HepG2 (cell line): Measurements from ENCODE around the gene RRP12. TPM values are rescaled to one million over a fixed set of nuclear protein-coding genes. Genes with fewer than 3 reads are reported as not detected.
A peak's percentile ranks its signal among the peaks of the same experiment; 100 is the strongest.

ENCODE experiments used
- ARID2 ChIP-seq: sonication (generic); formaldehyde crosslinking; IDR thresholded peaks from 2 replicates; pipeline ENCODE4 v1.8.1; 2022; ENCODE audit warnings: mild to moderate bottlenecking, missing genetic modification reagents, borderline replicate concordance
- CBX1 ChIP-seq: IDR thresholded peaks from one replicate; pipeline ENCODE4 v1.6.1; 2016; ENCODE audit warnings: antibody characterized with exemption, low read depth
- GTF2F1 ChIP-seq: fragments of 150-350 bp; IDR thresholded peaks from 2 replicates; pipeline ENCODE4 v1.6.1; 2014; ENCODE audit warnings: low read length
- HNRNPH1 ChIP-seq: fragments of 200-400 bp; formaldehyde crosslinking; optimal IDR thresholded peaks from 2 replicates; pipeline ENCODE3; 2017; ENCODE audit warnings: mild to moderate bottlenecking, low read depth, low read length
- HOXA5 ChIP-seq: sonication (generic); formaldehyde crosslinking; IDR thresholded peaks from 2 replicates; pipeline ENCODE4 v1.4.0; 2020; ENCODE audit warnings: missing genetic modification reagents
- PLRG1 ChIP-seq: fragments of 450-650 bp; conservative IDR thresholded peaks from 2 replicates; pipeline ENCODE4 v1.6.1; 2016
- SP2 ChIP-seq: sonication (generic); formaldehyde crosslinking; IDR thresholded peaks from 2 replicates; pipeline ENCODE4 v1.5.1; 2020; ENCODE audit warnings: mild to moderate bottlenecking, missing genetic modification reagents
- SP5 ChIP-seq: IDR thresholded peaks from 2 replicates; pipeline ENCODE4 v1.6.1; 2016; ENCODE audit warnings: low read depth, borderline replicate concordance
- SPEN ChIP-seq: sonication (generic); formaldehyde crosslinking; IDR thresholded peaks from 2 replicates; pipeline ENCODE4 v1.5.1; 2020; ENCODE audit warnings: low read depth, mild to moderate bottlenecking, missing genetic modification reagents
- ZNF136 ChIP-seq: sonication (generic); formaldehyde crosslinking; IDR thresholded peaks from 2 replicates; pipeline ENCODE4 v1.8.1; 2022; ENCODE audit warnings: low read depth, mild to moderate bottlenecking, moderate library complexity, missing genetic modification reagents
- ZNF138 ChIP-seq: sonication (generic); formaldehyde crosslinking; IDR thresholded peaks from 2 replicates; pipeline ENCODE4 v1.5.0; 2020; ENCODE audit warnings: mild to moderate bottlenecking, low read depth, missing genetic modification reagents
- ZNF224 ChIP-seq: sonication (generic); formaldehyde crosslinking; IDR thresholded peaks from 2 replicates; pipeline ENCODE4 v1.5.0; 2020; ENCODE audit warnings: mild to moderate bottlenecking, missing genetic modification reagents
- ZNF33B ChIP-seq: sonication (generic); formaldehyde crosslinking; IDR thresholded peaks from 2 replicates; pipeline ENCODE4 v1.5.1; 2020; ENCODE audit warnings: mild to moderate bottlenecking, missing genetic modification reagents
- ZNF879 ChIP-seq: sonication (generic); formaldehyde crosslinking; IDR thresholded peaks from 2 replicates; pipeline ENCODE4 v1.8.1; 2023; ENCODE audit warnings: missing genetic modification reagents
- polyA plus RNA-seq, 8 experiments: library from polyadenylated mRNA; depleted of rRNA in 3 of 8; stranded (reverse) in 7 of 8; unstranded in 1 of 8; fragments of >200 nt; fragmentation: Illumina TruSeq in 4 of 8; extraction: Trizol in 4 of 8; gene quantifications; 2 replicates each; pipeline versions ENCODE4 v1.2.1 to v1.2.3, GENCODE V29; 2011 to 2016; ENCODE audit warnings: low read depth in 4 of 8, missing spikeins in 1 of 8, mixed read lengths in 1 of 8; ENCODE audit not compliant: insufficient read depth in 1 of 8
- total RNA-seq, 5 experiments: library from RNA; depleted of rRNA; stranded (reverse); fragments of >200 nt; fragmentation: Illumina TruSeq; extraction: Trizol; gene quantifications; 2 replicates each; pipeline ENCODE4 v1.2.3, GENCODE V29; 2016; ENCODE audit warnings: low read depth in 1 of 5
- TF ChIP-seq, protein P1 (sequence below): IDR thresholded peaks from 2 replicates; pipeline ENCODE4 v1.6.1; 2012; ENCODE audit warnings: inconsistent platforms
- TF ChIP-seq, protein P2 (sequence below): sonication (generic); formaldehyde crosslinking; IDR thresholded peaks from 2 replicates; pipeline ENCODE4 v1.5.1; 2020; ENCODE audit warnings: mild to moderate bottlenecking, missing genetic modification reagents, moderate library complexity
- TF ChIP-seq, protein P3 (sequence below): sonication (generic); formaldehyde crosslinking; IDR thresholded peaks from 2 replicates; pipeline ENCODE4 v1.4.0; 2020; ENCODE audit warnings: missing genetic modification reagents
- TF ChIP-seq, protein P4 (sequence below): IDR thresholded peaks from 2 replicates; pipeline ENCODE4 v1.6.1; 2016; ENCODE audit warnings: low read depth, borderline replicate concordance
- TF ChIP-seq, protein P5 (sequence below): sonication (generic); formaldehyde crosslinking; IDR thresholded peaks from 2 replicates; pipeline ENCODE4 v1.4.0; 2020; ENCODE audit warnings: missing genetic modification reagents
- TF ChIP-seq, protein P6 (sequence below): fragments of 450-650 bp; IDR thresholded peaks from 2 replicates; pipeline ENCODE4 v1.6.1; 2017; ENCODE audit warnings: mild to moderate bottlenecking

The RRP12 gene
- total and polyA plus RNA-seq, 2 of the 13 experiments (the other 11 are each of a cell fraction or from before 2014, with no cell fraction given): 13.2 to 39.4 TPM

DNA sequence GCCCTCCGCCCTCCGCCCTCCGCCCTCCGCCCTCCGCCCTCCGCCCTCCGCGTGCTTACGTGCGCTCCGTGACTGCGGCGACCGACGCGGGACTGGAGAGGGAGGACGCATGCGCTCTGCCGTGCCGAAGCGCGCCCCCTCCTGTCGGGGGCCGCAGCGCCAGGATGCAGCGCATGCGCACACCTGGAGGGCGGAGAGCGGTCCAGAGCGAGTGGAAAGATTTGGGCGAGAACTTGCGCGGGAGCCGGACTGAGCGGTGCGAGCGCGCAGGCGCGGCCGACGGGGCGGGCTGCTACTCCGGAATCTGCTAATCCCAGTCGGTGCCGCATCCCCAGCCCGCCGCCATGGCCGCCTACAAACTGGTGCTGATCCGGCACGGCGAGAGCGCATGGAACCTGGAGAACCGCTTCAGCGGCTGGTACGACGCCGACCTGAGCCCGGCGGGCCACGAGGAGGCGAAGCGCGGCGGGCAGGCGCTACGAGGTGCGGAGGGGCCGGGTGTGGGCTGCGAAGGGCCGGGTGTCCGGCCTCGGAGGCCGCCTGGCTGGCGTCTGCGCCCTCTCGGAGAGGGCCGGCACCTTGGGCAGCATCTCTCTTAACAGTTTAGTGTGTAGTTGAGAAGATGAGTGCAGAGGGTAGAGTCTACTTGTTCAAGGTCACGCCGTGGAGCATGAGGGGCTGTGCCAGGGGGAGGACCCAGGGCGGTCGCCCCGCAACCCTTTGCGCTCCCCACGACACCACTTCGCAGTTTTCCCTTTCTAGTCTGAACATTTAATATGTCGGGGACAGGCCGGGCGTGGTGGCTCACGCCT is 25.0 kb upstream of the RRP12 start, which contains the start of gene PGAM1 (continued):
- TF ChIP-seq SP5 (CRISPR knock-in tag) (0 out of 2 replicates have a peak, but pooled peaks have one; percentile 36), SPEN (CRISPR knock-in tag) (peak; percentile 77; the same call in 1 of the 2 replicates), PLRG1 (no peak), ZNF224 (no peak), HNRNPH1 (no peak), HOXA5 (CRISPR knock-in tag) (peak; percentile 57), ZNF136 (CRISPR knock-in tag) (no peak; the same call in 1 of the 2 replicates), SP2 (no peak), ZNF879 (no peak), ARID2 (CRISPR knock-in tag) (no peak), CBX1 (no peak), ZNF138 (CRISPR knock-in tag) (no peak; the same call in 1 of the 2 replicates), GTF2F1 (no peak), ZNF33B (CRISPR knock-in tag) (peak; percentile 18; the same call in 1 of the 2 replicates)
- TF ChIP-seq, protein P1, sequence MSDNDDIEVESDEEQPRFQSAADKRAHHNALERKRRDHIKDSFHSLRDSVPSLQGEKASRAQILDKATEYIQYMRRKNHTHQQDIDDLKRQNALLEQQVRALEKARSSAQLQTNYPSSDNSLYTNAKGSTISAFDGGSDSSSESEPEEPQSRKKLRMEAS: peak; percentile 61; the same call in 1 of the 2 replicates
- TF ChIP-seq, protein P2, sequence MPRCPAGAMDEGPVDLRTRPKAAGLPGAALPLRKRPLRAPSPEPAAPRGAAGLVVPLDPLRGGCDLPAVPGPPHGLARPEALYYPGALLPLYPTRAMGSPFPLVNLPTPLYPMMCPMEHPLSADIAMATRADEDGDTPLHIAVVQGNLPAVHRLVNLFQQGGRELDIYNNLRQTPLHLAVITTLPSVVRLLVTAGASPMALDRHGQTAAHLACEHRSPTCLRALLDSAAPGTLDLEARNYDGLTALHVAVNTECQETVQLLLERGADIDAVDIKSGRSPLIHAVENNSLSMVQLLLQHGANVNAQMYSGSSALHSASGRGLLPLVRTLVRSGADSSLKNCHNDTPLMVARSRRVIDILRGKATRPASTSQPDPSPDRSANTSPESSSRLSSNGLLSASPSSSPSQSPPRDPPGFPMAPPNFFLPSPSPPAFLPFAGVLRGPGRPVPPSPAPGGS (CRISPR knock-in tag): no peak
- TF ChIP-seq, protein P3, sequence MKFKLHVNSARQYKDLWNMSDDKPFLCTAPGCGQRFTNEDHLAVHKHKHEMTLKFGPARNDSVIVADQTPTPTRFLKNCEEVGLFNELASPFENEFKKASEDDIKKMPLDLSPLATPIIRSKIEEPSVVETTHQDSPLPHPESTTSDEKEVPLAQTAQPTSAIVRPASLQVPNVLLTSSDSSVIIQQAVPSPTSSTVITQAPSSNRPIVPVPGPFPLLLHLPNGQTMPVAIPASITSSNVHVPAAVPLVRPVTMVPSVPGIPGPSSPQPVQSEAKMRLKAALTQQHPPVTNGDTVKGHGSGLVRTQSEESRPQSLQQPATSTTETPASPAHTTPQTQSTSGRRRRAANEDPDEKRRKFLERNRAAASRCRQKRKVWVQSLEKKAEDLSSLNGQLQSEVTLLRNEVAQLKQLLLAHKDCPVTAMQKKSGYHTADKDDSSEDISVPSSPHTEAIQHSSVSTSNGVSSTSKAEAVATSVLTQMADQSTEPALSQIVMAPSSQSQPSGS: peak; percentile 63; the same call in 1 of the 2 replicates
- TF ChIP-seq, protein P4, sequence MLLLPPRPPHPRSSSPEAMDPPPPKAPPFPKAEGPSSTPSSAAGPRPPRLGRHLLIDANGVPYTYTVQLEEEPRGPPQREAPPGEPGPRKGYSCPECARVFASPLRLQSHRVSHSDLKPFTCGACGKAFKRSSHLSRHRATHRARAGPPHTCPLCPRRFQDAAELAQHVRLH (CRISPR knock-in tag): peak; percentile 39; the same call in 1 of the 2 replicates
- TF ChIP-seq, protein P5, sequence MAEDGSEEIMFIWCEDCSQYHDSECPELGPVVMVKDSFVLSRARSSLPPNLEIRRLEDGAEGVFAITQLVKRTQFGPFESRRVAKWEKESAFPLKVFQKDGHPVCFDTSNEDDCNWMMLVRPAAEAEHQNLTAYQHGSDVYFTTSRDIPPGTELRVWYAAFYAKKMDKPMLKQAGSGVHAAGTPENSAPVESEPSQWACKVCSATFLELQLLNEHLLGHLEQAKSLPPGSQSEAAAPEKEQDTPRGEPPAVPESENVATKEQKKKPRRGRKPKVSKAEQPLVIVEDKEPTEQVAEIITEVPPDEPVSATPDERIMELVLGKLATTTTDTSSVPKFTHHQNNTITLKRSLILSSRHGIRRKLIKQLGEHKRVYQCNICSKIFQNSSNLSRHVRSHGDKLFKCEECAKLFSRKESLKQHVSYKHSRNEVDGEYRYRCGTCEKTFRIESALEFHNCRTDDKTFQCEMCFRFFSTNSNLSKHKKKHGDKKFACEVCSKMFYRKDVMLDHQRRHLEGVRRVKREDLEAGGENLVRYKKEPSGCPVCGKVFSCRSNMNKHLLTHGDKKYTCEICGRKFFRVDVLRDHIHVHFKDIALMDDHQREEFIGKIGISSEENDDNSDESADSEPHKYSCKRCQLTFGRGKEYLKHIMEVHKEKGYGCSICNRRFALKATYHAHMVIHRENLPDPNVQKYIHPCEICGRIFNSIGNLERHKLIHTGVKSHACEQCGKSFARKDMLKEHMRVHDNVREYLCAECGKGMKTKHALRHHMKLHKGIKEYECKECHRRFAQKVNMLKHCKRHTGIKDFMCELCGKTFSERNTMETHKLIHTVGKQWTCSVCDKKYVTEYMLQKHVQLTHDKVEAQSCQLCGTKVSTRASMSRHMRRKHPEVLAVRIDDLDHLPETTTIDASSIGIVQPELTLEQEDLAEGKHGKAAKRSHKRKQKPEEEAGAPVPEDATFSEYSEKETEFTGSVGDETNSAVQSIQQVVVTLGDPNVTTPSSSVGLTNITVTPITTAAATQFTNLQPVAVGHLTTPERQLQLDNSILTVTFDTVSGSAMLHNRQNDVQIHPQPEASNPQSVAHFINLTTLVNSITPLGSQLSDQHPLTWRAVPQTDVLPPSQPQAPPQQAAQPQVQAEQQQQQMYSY (CRISPR knock-in tag): peak; percentile 93
- TF ChIP-seq, protein P6, sequence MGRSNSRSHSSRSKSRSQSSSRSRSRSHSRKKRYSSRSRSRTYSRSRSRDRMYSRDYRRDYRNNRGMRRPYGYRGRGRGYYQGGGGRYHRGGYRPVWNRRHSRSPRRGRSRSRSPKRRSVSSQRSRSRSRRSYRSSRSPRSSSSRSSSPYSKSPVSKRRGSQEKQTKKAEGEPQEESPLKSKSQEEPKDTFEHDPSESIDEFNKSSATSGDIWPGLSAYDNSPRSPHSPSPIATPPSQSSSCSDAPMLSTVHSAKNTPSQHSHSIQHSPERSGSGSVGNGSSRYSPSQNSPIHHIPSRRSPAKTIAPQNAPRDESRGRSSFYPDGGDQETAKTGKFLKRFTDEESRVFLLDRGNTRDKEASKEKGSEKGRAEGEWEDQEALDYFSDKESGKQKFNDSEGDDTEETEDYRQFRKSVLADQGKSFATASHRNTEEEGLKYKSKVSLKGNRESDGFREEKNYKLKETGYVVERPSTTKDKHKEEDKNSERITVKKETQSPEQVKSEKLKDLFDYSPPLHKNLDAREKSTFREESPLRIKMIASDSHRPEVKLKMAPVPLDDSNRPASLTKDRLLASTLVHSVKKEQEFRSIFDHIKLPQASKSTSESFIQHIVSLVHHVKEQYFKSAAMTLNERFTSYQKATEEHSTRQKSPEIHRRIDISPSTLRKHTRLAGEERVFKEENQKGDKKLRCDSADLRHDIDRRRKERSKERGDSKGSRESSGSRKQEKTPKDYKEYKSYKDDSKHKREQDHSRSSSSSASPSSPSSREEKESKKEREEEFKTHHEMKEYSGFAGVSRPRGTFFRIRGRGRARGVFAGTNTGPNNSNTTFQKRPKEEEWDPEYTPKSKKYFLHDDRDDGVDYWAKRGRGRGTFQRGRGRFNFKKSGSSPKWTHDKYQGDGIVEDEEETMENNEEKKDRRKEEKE: no peak
